SU-DHL-6 (cell line): ENCODE measurements around the gene CTU2.

ENCODE experiments used
- CTCF ChIP-seq: fragments of 200-600 bp; sonication (generic); IDR thresholded peaks from one replicate; pipeline ENCODE4 v1.5.1; 2017; ENCODE audit warnings: antibody characterized with exemption, mild to moderate bottlenecking, low read length, moderate library complexity; ENCODE audit not compliant: insufficient read depth, poor library complexity, severe bottlenecking
- EZH2phosphoT487 ChIP-seq: fragments of 200-600 bp; sonication (generic), shearing (Covaris generic); conservative IDR thresholded peaks from 2 replicates; pipeline ENCODE4 v1.6.1; 2018; ENCODE audit warnings: mild to moderate bottlenecking, antibody characterized with exemption, low read length, moderate library complexity, mixed read lengths

GRCh38 chr16:88705076-88705684, 1.1 kb upstream of the CTU2 start:
- no peak for TF ChIP-seq CTCF
- TF ChIP-seq EZH2phosphoT487: no peak
